Measurements from ENCODE around the gene EIF4A3. TPM values are rescaled to one million over a fixed set of nuclear protein-coding genes. Genes with fewer than 3 reads are reported as not detected.

The EIF4A3 gene
- 73.3 to 82.1 TPM (median 77.2 TPM) in 3 replicates for total RNA-seq

DNA sequence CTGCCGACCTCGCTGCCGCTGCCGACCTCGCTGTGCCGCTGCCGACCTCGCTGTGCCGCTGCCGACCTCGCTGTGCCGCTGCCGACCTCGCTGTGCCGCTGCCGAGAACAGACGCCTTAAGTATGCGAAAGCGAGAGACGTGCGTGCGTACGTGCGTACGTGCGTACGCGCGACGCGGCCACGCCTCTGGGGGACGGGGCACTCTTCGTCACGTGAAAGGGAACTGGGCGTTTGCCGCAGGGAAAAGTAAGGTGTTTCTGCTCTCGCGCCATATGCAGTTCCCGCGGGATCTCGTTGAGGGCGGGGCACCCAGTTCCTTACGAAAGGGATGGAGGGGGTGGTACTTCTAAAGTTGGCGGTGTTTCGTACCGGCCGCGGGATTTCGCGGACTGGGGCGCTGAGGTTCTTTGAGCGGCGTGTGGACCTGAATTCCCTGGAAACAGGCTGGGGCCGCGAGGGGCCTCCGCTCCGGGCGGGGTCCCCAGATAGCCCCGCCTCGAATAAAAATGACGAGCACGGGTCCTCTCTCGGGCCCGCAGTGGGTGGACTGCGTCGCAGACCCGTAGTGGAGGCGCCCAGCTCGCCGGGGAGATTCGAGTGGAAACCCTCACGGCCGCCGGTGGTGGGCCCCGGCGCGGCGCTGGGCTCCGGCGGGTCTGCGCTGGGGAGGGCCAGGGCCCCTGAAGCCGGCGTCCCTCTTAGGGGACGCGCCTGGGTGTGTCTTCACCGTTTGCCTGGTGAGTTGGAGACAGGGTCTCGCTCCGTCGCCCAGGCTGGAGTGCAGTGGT, at the start of gene EIF4A3:
Gene EIF4A3 (minus strand): TSS at position 94 of the 788 bp plus-strand sequence. CDS start 167 bp downstream, outside the sequence.
- peaks cover 1% of the 10 kb centered on the region for H3K36me3 Mint-ChIP-seq
- TF ChIP-seq, protein P1, sequence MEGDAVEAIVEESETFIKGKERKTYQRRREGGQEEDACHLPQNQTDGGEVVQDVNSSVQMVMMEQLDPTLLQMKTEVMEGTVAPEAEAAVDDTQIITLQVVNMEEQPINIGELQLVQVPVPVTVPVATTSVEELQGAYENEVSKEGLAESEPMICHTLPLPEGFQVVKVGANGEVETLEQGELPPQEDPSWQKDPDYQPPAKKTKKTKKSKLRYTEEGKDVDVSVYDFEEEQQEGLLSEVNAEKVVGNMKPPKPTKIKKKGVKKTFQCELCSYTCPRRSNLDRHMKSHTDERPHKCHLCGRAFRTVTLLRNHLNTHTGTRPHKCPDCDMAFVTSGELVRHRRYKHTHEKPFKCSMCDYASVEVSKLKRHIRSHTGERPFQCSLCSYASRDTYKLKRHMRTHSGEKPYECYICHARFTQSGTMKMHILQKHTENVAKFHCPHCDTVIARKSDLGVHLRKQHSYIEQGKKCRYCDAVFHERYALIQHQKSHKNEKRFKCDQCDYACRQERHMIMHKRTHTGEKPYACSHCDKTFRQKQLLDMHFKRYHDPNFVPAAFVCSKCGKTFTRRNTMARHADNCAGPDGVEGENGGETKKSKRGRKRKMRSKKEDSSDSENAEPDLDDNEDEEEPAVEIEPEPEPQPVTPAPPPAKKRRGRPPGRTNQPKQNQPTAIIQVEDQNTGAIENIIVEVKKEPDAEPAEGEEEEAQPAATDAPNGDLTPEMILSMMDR (IDR thresholded peaks at IDR 0.05; ENCODE audit: unreplicated experiment) = no peak
- H3K4me3 Mint-ChIP-seq = peak within 1 kb of the TSS; percentile 95
- peak within 1 kb of the TSS; percentile 98 for H3K27ac Mint-ChIP-seq
- H3K9me3 Mint-ChIP-seq = no peaks in the 10 kb centered on the region
- peak; percentile 91 to 95 for DNase-seq (ENCODE audit: low spot score in 2 of 2, unreplicated experiment in 2 of 2)
- peaks cover 34% of the 10 kb centered on the region for H3K4me1 Mint-ChIP-seq
- H3K27me3 Mint-ChIP-seq (ENCODE audit: low read depth) = no peaks in the 10 kb centered on the region

DNA sequence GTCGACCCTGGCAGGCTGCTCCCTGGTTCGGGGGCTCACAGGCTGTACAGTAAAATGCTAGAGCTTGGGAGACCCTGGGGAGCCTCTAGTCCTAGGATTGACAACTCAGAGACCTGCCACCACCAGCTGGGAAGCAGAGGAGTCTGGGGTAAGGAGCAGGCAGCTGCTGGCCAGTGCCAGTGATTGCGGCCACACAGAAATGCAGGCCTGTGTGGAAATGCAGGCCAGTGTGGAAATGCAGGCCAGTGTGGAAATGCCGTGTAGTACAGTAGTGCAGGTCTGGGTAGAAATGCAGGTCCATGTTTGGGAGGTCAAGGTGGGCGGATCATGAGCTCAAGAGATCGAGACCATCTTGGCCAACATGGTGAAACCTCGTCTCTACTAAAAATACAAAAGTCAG, 49.7 kb upstream of the EIF4A3 start:
- Mint-ChIP-seq H3K4me3 (no peak overlapping the region), H3K4me1 (peaks cover 13% of the 10 kb centered on the region), H3K36me3 (no peaks in the 10 kb centered on the region), H3K9me3 (no peaks in the 10 kb centered on the region), H3K27ac (no peak overlapping the region), H3K27me3 (ENCODE audit: low read depth) (no peaks in the 10 kb centered on the region)
- TF ChIP-seq, protein P1 (IDR thresholded peaks at IDR 0.05; ENCODE audit: unreplicated experiment) = no peak
- no peak for DNase-seq (ENCODE audit: low spot score in 2 of 2, unreplicated experiment in 2 of 2)

DNA sequence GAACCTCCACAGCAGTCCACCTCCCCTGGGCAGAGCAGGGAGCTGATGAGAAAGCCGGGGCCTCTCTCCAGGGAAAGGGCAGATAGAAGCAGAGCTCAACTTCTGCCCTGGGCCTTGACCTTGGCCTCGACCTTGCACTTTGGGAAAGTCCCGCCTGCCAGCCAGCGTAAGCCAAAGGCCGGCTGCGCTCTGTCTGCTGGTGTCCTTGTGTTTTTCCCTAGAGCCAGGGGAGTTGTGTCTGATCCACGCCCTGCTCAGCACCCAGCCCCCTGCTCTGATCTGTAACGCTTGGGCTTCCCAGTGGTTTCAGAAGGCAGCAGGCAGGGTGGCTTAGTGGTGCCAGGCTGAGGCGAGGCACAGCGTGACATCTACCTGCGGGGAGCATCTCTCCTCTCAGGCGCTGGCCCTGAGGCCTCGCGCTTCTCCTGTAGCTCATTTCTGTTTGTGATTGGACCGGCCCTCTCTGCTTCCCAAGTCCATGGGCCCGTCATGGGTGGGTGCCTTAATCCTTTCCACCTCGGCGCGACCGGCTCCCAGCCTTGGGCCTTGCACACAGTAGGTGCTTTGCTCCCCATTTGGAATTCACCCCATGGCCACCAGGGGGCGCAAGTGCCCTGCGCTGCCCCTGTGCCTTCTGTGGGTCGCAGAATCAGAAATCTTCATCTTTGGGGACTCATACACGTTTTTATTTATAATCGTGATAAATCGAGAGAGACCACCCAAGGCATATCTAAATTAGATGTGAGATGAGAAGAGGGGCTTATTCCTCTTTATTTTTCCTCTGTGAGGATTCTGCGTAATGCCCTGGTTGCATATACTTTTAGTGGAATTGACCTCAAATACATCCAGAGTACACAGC, 49.0 kb upstream of the EIF4A3 start:
- Mint-ChIP-seq H3K4me1 (peaks cover 15% of the 10 kb centered on the region), H3K27me3 (ENCODE audit: low read depth) (no peaks in the 10 kb centered on the region), H3K9me3 (no peaks in the 10 kb centered on the region), H3K27ac (no peak overlapping the region), H3K36me3 (no peaks in the 10 kb centered on the region), H3K4me3 (no peak overlapping the region)
- no peak for DNase-seq (ENCODE audit: low spot score in 2 of 2, unreplicated experiment in 2 of 2)
- TF ChIP-seq, protein P1 (IDR thresholded peaks at IDR 0.05; ENCODE audit: unreplicated experiment) = peak; percentile 94

DNA sequence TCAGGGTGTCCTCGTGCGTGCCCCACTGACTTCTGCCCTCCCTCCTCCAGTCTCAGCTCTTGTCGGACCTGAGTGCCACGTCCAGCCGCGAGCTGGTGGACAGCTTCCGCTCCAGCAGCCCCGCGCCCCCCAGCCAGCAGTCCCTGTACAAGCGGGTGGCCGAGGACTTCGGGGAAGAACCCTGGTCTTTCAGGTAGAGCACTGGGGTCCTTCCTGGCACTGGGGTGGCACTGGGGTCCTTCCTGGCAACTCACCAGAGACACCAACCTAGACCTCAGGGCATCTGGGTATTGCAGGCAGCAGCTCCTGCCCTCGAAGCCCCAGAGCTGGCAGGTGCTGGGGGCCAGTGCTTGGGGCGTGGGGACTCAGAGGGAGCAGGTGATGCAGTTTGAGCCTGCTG, 48.2 kb upstream of the EIF4A3 start:
- Mint-ChIP-seq H3K4me3 (no peak overlapping the region), H3K9me3 (no peaks in the 10 kb centered on the region), H3K27ac (no peak overlapping the region), H3K27me3 (ENCODE audit: low read depth) (no peaks in the 10 kb centered on the region), H3K4me1 (peaks cover 15% of the 10 kb centered on the region), H3K36me3 (no peaks in the 10 kb centered on the region)
- TF ChIP-seq, protein P1 (IDR thresholded peaks at IDR 0.05; ENCODE audit: unreplicated experiment) = no peak
- no peak for DNase-seq (ENCODE audit: low spot score in 2 of 2, unreplicated experiment in 2 of 2)

DNA sequence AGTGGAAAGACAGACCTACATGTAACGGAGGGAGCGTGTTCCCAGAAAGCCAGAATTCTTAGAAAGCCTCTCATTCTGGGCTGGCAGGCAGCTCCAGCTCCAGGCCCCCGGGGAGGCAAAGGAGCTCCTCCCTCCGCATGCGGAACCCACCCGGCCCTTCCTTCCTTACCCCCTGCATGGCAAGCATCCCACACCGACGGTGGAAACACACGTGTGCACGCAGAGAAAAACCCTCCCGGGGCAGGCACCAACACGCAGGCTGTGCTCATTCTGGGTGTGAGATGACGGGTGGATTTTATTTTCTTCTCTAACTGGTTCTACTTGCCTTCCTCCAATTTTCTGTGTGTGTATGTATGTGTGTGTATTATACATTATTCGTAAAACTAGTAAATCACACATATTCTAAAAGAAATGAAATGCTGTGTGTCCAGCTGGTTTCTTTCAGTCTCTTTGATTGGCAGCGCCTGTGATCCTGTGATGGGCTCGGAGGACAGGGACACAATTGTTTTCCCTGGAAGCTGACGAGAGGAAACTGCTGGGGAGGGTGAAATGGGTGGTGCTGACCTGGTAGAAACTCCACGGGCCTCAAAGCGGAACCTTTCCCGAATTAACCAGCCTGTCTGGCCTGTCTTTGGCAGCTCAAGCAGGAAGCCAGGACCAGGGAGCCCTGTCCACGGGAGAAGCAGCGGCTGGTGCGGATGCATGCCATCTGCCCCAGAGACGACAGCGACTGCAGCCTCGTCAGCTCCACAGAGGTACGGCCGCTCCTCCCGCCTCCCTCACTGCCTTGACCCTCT, 45.1 kb upstream of the EIF4A3 start:
- no peaks in the 10 kb centered on the region for H3K36me3 Mint-ChIP-seq
- no peak overlapping the region for H3K4me3 Mint-ChIP-seq
- TF ChIP-seq, protein P1 (IDR thresholded peaks at IDR 0.05; ENCODE audit: unreplicated experiment) = no peak
- H3K27me3 Mint-ChIP-seq (ENCODE audit: low read depth) = no peaks in the 10 kb centered on the region
- DNase-seq (ENCODE audit: low spot score in 2 of 2, unreplicated experiment in 2 of 2) = no peak
- H3K4me1 Mint-ChIP-seq = peaks cover 7% of the 10 kb centered on the region
- no peaks in the 10 kb centered on the region for H3K9me3 Mint-ChIP-seq
- H3K27ac Mint-ChIP-seq = peak overlapping the region; percentile 18

Data from mesothelial cell of epicardium (in vitro differentiated cells).